PC-9 (cell line): ENCODE measurements around the gene SSH3. TPM values are rescaled to one million over a fixed set of nuclear protein-coding genes. Genes with fewer than 3 reads are reported as not detected.

Experiments
- BruUV-seq: library from RNA; stranded (reverse); fragments of 400-500 nt; replicated peaks from 2 replicates; lab custom pipeline; 2021; lab: Mats Ljungman, UMichigan
- CTCF ChIA-PET: fragments of 300-600 bp; sonication (Branson Sonifier 250); formaldehyde crosslinking; loops from one replicate; lab custom pipeline; 2022; ENCODE audit warnings: antibody characterized with exemption; lab: Charles Lee
- POLR2A ChIA-PET: fragments of 300-600 bp; sonication (Branson Sonifier 250); formaldehyde crosslinking; loops from one replicate; lab custom pipeline; 2022; ENCODE audit warnings: antibody characterized with exemption; ENCODE audit not compliant: unreplicated experiment; lab: Charles Lee
- DNase-seq, 2 experiments: peaks; one replicate each; pipeline versions ENCODE4 v3.0.0 to v3.0.0-alpha.2; 2015 to 2022; ENCODE audit warnings: mixed read lengths in 1 of 2
- H2AFZ ChIP-seq: fragments of 200-600 bp; sonication (generic); 2 replicates; pipeline ENCODE4 v1.8.1; 2017; ENCODE audit warnings: antibody characterized with exemption
- H3F3A ChIP-seq: fragments of 200-600 bp; sonication (generic); 2 replicates; pipeline ENCODE4 v1.8.1; 2017; ENCODE audit warnings: antibody characterized with exemption, mild to moderate bottlenecking, low read depth; ENCODE audit not compliant: insufficient read depth
- H3K27ac ChIP-seq: fragments of 200-600 bp; sonication (generic); 2 replicates; pipeline ENCODE4 v1.6.1; 2016; ENCODE audit warnings: mixed run types
- H3K27me3 ChIP-seq: fragments of 200-600 bp; sonication (generic); 2 replicates; pipeline ENCODE4 v1.6.1; 2016; ENCODE audit warnings: low read depth, mixed run types; ENCODE audit not compliant: insufficient read depth
- H3K36me3 ChIP-seq: fragments of 200-600 bp; sonication (generic); 2 replicates; pipeline ENCODE4 v1.6.1; 2016; ENCODE audit warnings: low read depth, mixed run types
- H3K4me1 ChIP-seq: fragments of 200-600 bp; sonication (generic); replicated peaks from 2 replicates; pipeline ENCODE4 v1.6.1; 2016; ENCODE audit warnings: mixed run types; ENCODE audit not compliant: insufficient read depth
- H3K4me2 ChIP-seq: fragments of 200-600 bp; sonication (generic); 2 replicates; pipeline ENCODE4 v1.6.1; 2017; ENCODE audit warnings: mixed run types
- H3K4me3 ChIP-seq: fragments of 200-600 bp; sonication (generic); 2 replicates; pipeline ENCODE4 v1.6.1; 2016; ENCODE audit warnings: mixed run types
- H3K79me2 ChIP-seq: fragments of 200-600 bp; sonication (generic); 2 replicates; pipeline ENCODE4 v1.6.1; 2017; ENCODE audit warnings: low read depth, mixed run types
- H3K9me2 ChIP-seq: fragments of 200-600 bp; sonication (generic); 2 replicates; pipeline ENCODE4 v1.8.1; 2017; ENCODE audit warnings: mild to moderate bottlenecking; ENCODE audit not compliant: insufficient read depth
- H3K9me3 ChIP-seq: fragments of 200-600 bp; sonication (generic); 2 replicates; pipeline ENCODE4 v1.8.1; 2016; ENCODE audit warnings: low read depth; ENCODE audit not compliant: insufficient read depth
- H4K20me1 ChIP-seq: fragments of 200-600 bp; sonication (generic); 2 replicates; pipeline ENCODE4 v1.8.1; 2017; ENCODE audit not compliant: insufficient read depth
- CTCF ChIP-seq: fragments of 200-600 bp; sonication (generic); conservative IDR thresholded peaks from 2 replicates; pipeline ENCODE4 v1.6.1; 2017; ENCODE audit warnings: mixed run types, antibody characterized with exemption, mild to moderate bottlenecking, moderate library complexity
- EZH2 ChIP-seq: fragments of 200-600 bp; sonication (generic); IDR thresholded peaks from 2 replicates; pipeline ENCODE4 v1.8.0; 2017; ENCODE audit warnings: antibody characterized with exemption, low read depth
- intact Hi-C: fragments of 100-400 bp; cut with micrococcal nuclease; formaldehyde crosslinking; loops from one replicate; pipeline ENCODE4 v1.10.0; 2022; ENCODE audit not compliant: unreplicated experiment
- total RNA-seq: library from RNA; stranded (reverse); gene quantifications from 2 replicates; pipeline ENCODE4 v1.2.3, GENCODE V29; 2021

Gene SSH3
- total RNA-seq, 1 experiment from 2014 or later = 124 TPM

GRCh38 chr11:67261640-67261945 lies 41.7 kb upstream of the SSH3 start:
- H3K27me3 ChIP-seq = no peaks in the 10 kb centered on the region
- ChIA-PET POLR2A (interaction anchor here (0.6 to 0.7 kb wide), 3 partner anchors 42 to 118 kb away, joined by 3 read pairs; partner anchors contain the start of genes POLD4 and SSH3), CTCF (interaction anchor here (0.6 to 2.2 kb wide), 6 partner anchors 8 to 177 kb away, joined by 4 to 18 read pairs (median 6); no protein-coding TSS in a partner anchor)
- intact Hi-C loops = loop anchor here (5.0 kb wide), 3 partner anchors 121 to 204 kb away; partner anchors contain the start of gene RHOD
- H3K9me3 ChIP-seq = no peaks in the 10 kb centered on the region
- BruUV-seq = no TSS peak
- peaks cover 53% of the 10 kb centered on the region for H3F3A ChIP-seq
- peaks cover 6% of the 10 kb centered on the region; the same call in 1 of the 2 replicates for H3K36me3 ChIP-seq
- H3K4me1 ChIP-seq = peaks cover 24% of the 10 kb centered on the region
- no peak overlapping the region for H3K4me3 ChIP-seq
- no peaks in the 10 kb centered on the region; the same call in 1 of the 2 replicates for H4K20me1 ChIP-seq
- H3K79me2 ChIP-seq = peaks cover 2% of the 10 kb centered on the region; the same call in 1 of the 2 replicates
- DNase-seq = no peak
- TF ChIP-seq CTCF = no peak
- TF ChIP-seq EZH2 = no peak
- H3K27ac ChIP-seq = no peak overlapping the region
- peak overlapping the region; percentile 72; the same call in 1 of the 2 replicates for H3K4me2 ChIP-seq
- H2AFZ ChIP-seq = no peak overlapping the region
- no peaks in the 10 kb centered on the region for H3K9me2 ChIP-seq

- no peaks in the 10 kb centered on the region for H3K9me3 ChIP-seq
- peaks cover 8% of the 10 kb centered on the region for H3K79me2 ChIP-seq
- BruUV-seq = no TSS peak
- H3F3A ChIP-seq = peaks cover 50% of the 10 kb centered on the region
- intact Hi-C loops = loop anchor here (1.0 to 5.0 kb wide), 5 partner anchors 23 to 205 kb away; partner anchors contain the start of gene RHOD
- peak overlapping the region; percentile 29; the same call in 1 of the 2 replicates for H3K4me2 ChIP-seq
- H3K27ac ChIP-seq = no peak overlapping the region
- DNase-seq = no peak
- no peaks in the 10 kb centered on the region for H3K27me3 ChIP-seq
- H3K4me1 ChIP-seq = peaks cover 24% of the 10 kb centered on the region
- TF ChIP-seq CTCF (no peak), EZH2 (no peak)
- POLR2A ChIA-PET = interaction anchor here (0.6 to 0.7 kb wide), 3 partner anchors 41 to 117 kb away, joined by 3 read pairs; partner anchors contain the start of genes POLD4 and SSH3
- no peak overlapping the region for H3K4me3 ChIP-seq
- no peaks in the 10 kb centered on the region for H3K9me2 ChIP-seq
- no peaks in the 10 kb centered on the region; the same call in 1 of the 2 replicates for H4K20me1 ChIP-seq
- no peak overlapping the region for H2AFZ ChIP-seq
- CTCF ChIA-PET = interaction anchor here (0.6 to 2.2 kb wide), 6 partner anchors 8 to 239 kb away, joined by 4 to 18 read pairs (median 8); no protein-coding TSS in a partner anchor
- 0 out of 2 replicates have a peak, but pooled peaks cover 1% of the 10 kb centered on the region for H3K36me3 ChIP-seq
These were observed 41.2 kb upstream of the SSH3 start for GRCh38 chr11:67261946-67262681.
